Keratinocyte (primary cell): ENCODE measurements around the gene PPP1R2B. TPM values are rescaled to one million over a fixed set of nuclear protein-coding genes. Genes with fewer than 3 reads are reported as not detected.

ENCODE experiments used
- DNase-seq: peaks from one replicate; pipeline ENCODE4 v3.0.0-alpha.2; 2011; ENCODE audit warnings: low read depth, missing footprints, low spot score
- FAIRE-seq: peaks from 2 replicates; lab custom pipeline; 2011; peaks lifted over from hg19 to GRCh38; lab: Jason Lieb, UNC
- H2AFZ ChIP-seq: 2 replicates; pipeline ENCODE4 v1.6.0; 2012; ENCODE audit warnings: low read length, control low read depth, inconsistent platforms; ENCODE audit not compliant: control insufficient read depth
- H3K27ac ChIP-seq: 2 replicates; pipeline ENCODE4 v1.5.1; 2011; ENCODE audit warnings: low read length; ENCODE audit not compliant: control insufficient read depth, insufficient read depth
- H3K27me3 ChIP-seq: 3 replicates; pipeline ENCODE4 v1.6.0; 2011; ENCODE audit warnings: low read length; ENCODE audit not compliant: control insufficient read depth, insufficient read depth; ENCODE audit errors: extremely low read depth
- H3K36me3 ChIP-seq, 2 experiments: 2 replicates in 1 of 2; 3 replicates in 1 of 2; pipeline ENCODE4 v1.5.1; 2011; ENCODE audit warnings: low read length in 2 of 2, mild to moderate bottlenecking in 1 of 2; ENCODE audit not compliant: control insufficient read depth in 2 of 2, insufficient read depth in 2 of 2; ENCODE audit errors: extremely low read depth in 1 of 2
- H3K4me1 ChIP-seq: 3 replicates; pipeline ENCODE4 v1.5.1; 2011; ENCODE audit warnings: low read length; ENCODE audit not compliant: control insufficient read depth, insufficient read depth; ENCODE audit errors: extremely low read depth
- H3K4me2 ChIP-seq: 3 replicates; pipeline ENCODE4 v1.6.0; 2011; ENCODE audit warnings: low read depth, low read length; ENCODE audit not compliant: control insufficient read depth, insufficient read depth; ENCODE audit errors: extremely low read depth
- H3K4me3 ChIP-seq, 3 experiments: fragments of 200-600 bp in 1 of 3; sonication (generic) in 1 of 3; 2 replicates in 2 of 3; 3 replicates in 1 of 3; pipeline ENCODE4 v1.5.1; 2011 to 2016; ENCODE audit warnings: low read length in 3 of 3, mild to moderate bottlenecking in 3 of 3, control low read depth in 2 of 3, inconsistent platforms in 1 of 3, low read depth in 1 of 3, mixed read lengths in 1 of 3, mixed run types in 1 of 3, moderate library complexity in 1 of 3; ENCODE audit not compliant: control insufficient read depth in 2 of 3, insufficient read depth in 2 of 3; ENCODE audit errors: extremely low read depth in 1 of 3
- H3K79me2 ChIP-seq: 2 replicates; pipeline ENCODE4 v1.6.0; 2012; ENCODE audit warnings: low read length; ENCODE audit not compliant: control insufficient read depth, insufficient read depth
- H3K9ac ChIP-seq: 3 replicates; pipeline ENCODE4 v1.6.0; 2011; ENCODE audit warnings: low read length; ENCODE audit not compliant: control insufficient read depth, insufficient read depth; ENCODE audit errors: extremely low read depth
- H3K9me1 ChIP-seq: 3 replicates; pipeline ENCODE4 v1.6.0; 2011; ENCODE audit warnings: low read length; ENCODE audit not compliant: control insufficient read depth, insufficient read depth; ENCODE audit errors: extremely low read depth
- H3K9me3 ChIP-seq: 2 replicates; pipeline ENCODE4 v1.5.1; 2012; ENCODE audit warnings: low read depth, low read length; ENCODE audit not compliant: control insufficient read depth
- H4K20me1 ChIP-seq: 3 replicates; pipeline ENCODE4 v1.6.0; 2011; ENCODE audit warnings: low read length; ENCODE audit not compliant: control insufficient read depth, insufficient read depth; ENCODE audit errors: extremely low read depth
- EZH2 ChIP-seq: IDR thresholded peaks from one replicate; pipeline ENCODE4 v1.6.1; 2012; ENCODE audit warnings: inconsistent platforms, mild to moderate bottlenecking, low read length, moderate library complexity
- dilution Hi-C: fragments of 300-500 bp; cut with MboI; formaldehyde crosslinking; loops from one replicate; pipeline ENCODE4 v1.7.0; 2020; ENCODE audit warnings: low sequenced_read_pairs; ENCODE audit not compliant: extremely low pct_ligation_motif_present
- polyA plus RNA-seq, 5 experiments: library from polyadenylated mRNA; depleted of rRNA in 3 of 5; stranded (reverse) in 3 of 5; stranded (forward) in 1 of 5; unstranded in 1 of 5; fragments of >200 nt; gene quantifications; 1 replicate in 1 of 5; 2 replicates in 3 of 5; 3 replicates in 1 of 5; pipeline versions ENCODE4 v1.2.1 to v1.2.3, GENCODE V29; 2011 to 2012; ENCODE audit warnings: missing spikeins in 2 of 5, low read depth in 1 of 5, low replicate concordance in 1 of 5
- TF ChIP-seq, protein P1 (sequence below), 3 experiments: IDR thresholded peaks in 1 of 3; conservative IDR thresholded peaks in 1 of 3; optimal IDR thresholded peaks in 1 of 3; 2 replicates in 2 of 3; 3 replicates in 1 of 3; pipeline versions ENCODE3 to v1.5.1; 2011; ENCODE audit warnings: low read length in 3 of 3, mild to moderate bottlenecking in 3 of 3, moderate library complexity in 2 of 3, control low read depth in 1 of 3, inconsistent platforms in 1 of 3; ENCODE audit not compliant: insufficient read depth in 2 of 3; ENCODE audit errors: extremely low read depth in 1 of 3

Gene PPP1R2B
- polyA plus RNA-seq, 1 donor (not counting 4 experiments of a cell fraction or from before 2014, with no cell fraction given): 0.05 TPM

DNA sequence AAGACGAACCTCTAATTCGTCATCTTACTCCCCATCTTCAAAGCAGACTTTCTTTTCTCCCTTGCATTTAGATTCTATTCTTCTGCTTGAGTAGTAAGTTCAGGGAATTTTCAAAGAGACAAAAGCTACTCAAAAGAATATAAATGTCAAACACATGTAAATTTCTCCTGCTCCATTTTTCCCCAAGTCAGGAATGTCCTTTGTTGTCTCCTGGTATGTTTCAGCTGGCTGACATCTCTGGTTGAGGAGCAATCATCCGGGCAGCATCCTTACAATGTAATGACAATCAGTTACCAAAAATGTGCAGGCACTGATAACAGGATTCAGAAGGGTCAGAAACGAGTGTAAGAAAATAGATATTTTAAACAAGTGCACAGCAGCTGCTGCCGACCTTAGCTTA lies 47.6 kb upstream of the PPP1R2B start:
- dilution Hi-C loops: no loop called here
- no peak for DNase-seq
- no peak for TF ChIP-seq EZH2
- TF ChIP-seq, protein P1, sequence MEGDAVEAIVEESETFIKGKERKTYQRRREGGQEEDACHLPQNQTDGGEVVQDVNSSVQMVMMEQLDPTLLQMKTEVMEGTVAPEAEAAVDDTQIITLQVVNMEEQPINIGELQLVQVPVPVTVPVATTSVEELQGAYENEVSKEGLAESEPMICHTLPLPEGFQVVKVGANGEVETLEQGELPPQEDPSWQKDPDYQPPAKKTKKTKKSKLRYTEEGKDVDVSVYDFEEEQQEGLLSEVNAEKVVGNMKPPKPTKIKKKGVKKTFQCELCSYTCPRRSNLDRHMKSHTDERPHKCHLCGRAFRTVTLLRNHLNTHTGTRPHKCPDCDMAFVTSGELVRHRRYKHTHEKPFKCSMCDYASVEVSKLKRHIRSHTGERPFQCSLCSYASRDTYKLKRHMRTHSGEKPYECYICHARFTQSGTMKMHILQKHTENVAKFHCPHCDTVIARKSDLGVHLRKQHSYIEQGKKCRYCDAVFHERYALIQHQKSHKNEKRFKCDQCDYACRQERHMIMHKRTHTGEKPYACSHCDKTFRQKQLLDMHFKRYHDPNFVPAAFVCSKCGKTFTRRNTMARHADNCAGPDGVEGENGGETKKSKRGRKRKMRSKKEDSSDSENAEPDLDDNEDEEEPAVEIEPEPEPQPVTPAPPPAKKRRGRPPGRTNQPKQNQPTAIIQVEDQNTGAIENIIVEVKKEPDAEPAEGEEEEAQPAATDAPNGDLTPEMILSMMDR (optimal IDR thresholded peaks at IDR 0.05 in 1 of 3, IDR thresholded peaks at IDR 0.05 in 1 of 3, conservative IDR thresholded peaks at IDR 0.05 in 1 of 3; ENCODE audit: extremely low read depth in 1 of 3, insufficient read depth in 2 of 3, low read length in 3 of 3): no peak

DNA sequence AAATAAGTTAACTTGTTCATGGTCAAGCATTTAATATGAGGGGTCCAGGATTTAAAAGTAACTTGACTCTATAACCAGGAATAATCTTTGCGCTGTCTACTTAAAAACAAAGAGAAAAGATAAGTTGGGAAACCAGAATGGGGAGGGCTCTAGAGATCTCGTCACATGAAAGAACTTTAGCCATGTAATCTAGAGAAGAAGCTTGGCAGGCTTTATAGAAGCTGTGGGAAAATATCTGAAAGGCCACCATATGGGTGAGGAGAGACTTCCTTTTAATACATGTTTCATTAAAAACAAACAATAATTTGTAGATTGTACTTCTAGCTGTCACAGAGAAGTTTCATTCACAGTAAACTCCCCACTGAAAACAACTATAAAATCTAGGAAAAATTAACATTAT lies 46.7 kb upstream of the PPP1R2B start:
- no peak for TF ChIP-seq EZH2
- TF ChIP-seq, protein P1 (optimal IDR thresholded peaks at IDR 0.05 in 1 of 3, IDR thresholded peaks at IDR 0.05 in 1 of 3, conservative IDR thresholded peaks at IDR 0.05 in 1 of 3; ENCODE audit: extremely low read depth in 1 of 3, insufficient read depth in 2 of 3, low read length in 3 of 3): no peak
- H3K4me1 ChIP-seq: no peaks in the 10 kb centered on the region
- H3K9me3 ChIP-seq: no peaks in the 10 kb centered on the region
- H4K20me1 ChIP-seq: no peaks in the 10 kb centered on the region
- no peak overlapping the region for H3K27ac ChIP-seq
- dilution Hi-C loops: no loop called here
- no peaks in the 10 kb centered on the region for H3K36me3 ChIP-seq
- H3K9me1 ChIP-seq: no peaks in the 10 kb centered on the region
- no peak overlapping the region for H3K9ac ChIP-seq
- no peaks in the 10 kb centered on the region for H3K79me2 ChIP-seq
- no peak overlapping the region for H3K4me3 ChIP-seq
- DNase-seq: no peak
- FAIRE-seq: no peak
- no peak overlapping the region for H3K4me2 ChIP-seq
- H2AFZ ChIP-seq: no peak overlapping the region
- H3K27me3 ChIP-seq: no peaks in the 10 kb centered on the region

More for the DNA sequence above, 47.6 kb upstream of the PPP1R2B start:
- no peak overlapping the region for H2AFZ ChIP-seq
- no peak overlapping the region for H3K9ac ChIP-seq
- H4K20me1 ChIP-seq: no peaks in the 10 kb centered on the region
- H3K27ac ChIP-seq: no peak overlapping the region
- H3K4me1 ChIP-seq: no peaks in the 10 kb centered on the region
- no peak overlapping the region for H3K4me2 ChIP-seq
- H3K27me3 ChIP-seq: no peaks in the 10 kb centered on the region
- no peaks in the 10 kb centered on the region for H3K9me1 ChIP-seq
- no peaks in the 10 kb centered on the region for H3K9me3 ChIP-seq
- no peaks in the 10 kb centered on the region for H3K79me2 ChIP-seq
- H3K36me3 ChIP-seq: no peaks in the 10 kb centered on the region
- no peak for FAIRE-seq
- no peak overlapping the region for H3K4me3 ChIP-seq
